HEK293 (cell line): ENCODE results near the gene USP24.

Experiments used
- CTCF ChIA-PET: fragments of 350-600 bp; formaldehyde crosslinking; extraction: SDS; loops from one replicate; lab custom pipeline; 2021; ENCODE audit warnings: antibody characterized with exemption; lab: Yijun Ruan, JAX
- POLR2A ChIA-PET: fragments of 300-600 bp; formaldehyde crosslinking; extraction: SDS; loops from one replicate; lab custom pipeline; 2020; ENCODE audit warnings: antibody characterized with exemption, inconsistent platforms; lab: Yijun Ruan, JAX
- H3K27ac ChIP-seq: fragments of 200-500 bp; sonication (Bioruptor generic); 2 replicates; pipeline ENCODE4 v1.5.1; 2014; ENCODE audit warnings: low read depth, low read length, control low read depth, inconsistent platforms; ENCODE audit errors: extremely low read depth
- H3K36me3 ChIP-seq, 2 experiments: fragments of 200-500 bp in 1 of 2; sonication (Bioruptor generic) in 1 of 2; 1 replicate in 1 of 2; 2 replicates in 1 of 2; pipeline ENCODE4 v1.5.1; 2014 to 2017; ENCODE audit warnings: inconsistent platforms in 2 of 2, low read length in 2 of 2; ENCODE audit not compliant: control insufficient read depth in 2 of 2, insufficient read depth in 1 of 2
- H3K4me1 ChIP-seq: fragments of 200-500 bp; sonication (Bioruptor generic); 2 replicates; pipeline ENCODE4 v1.5.1; 2014; ENCODE audit warnings: mild to moderate bottlenecking, low read length, inconsistent platforms; ENCODE audit not compliant: control insufficient read depth, insufficient read depth
- H3K4me3 ChIP-seq: 2 replicates; pipeline ENCODE4 v1.5.1; 2011; ENCODE audit warnings: low read depth, mild to moderate bottlenecking, control low read depth, low read length, moderate library complexity
- H3K9me3 ChIP-seq: fragments of 200-500 bp; sonication (Bioruptor generic); 2 replicates; pipeline ENCODE4 v1.5.1; 2014; ENCODE audit warnings: low read depth, low read length, inconsistent platforms; ENCODE audit not compliant: control insufficient read depth, insufficient read depth
- CTCF ChIP-seq: fragments of 450-650 bp; formaldehyde crosslinking; IDR thresholded peaks from 2 replicates; pipeline ENCODE4 v1.5.1; 2016; ENCODE audit warnings: missing biosample characterization, missing genetic modification characterization
- GFI1B ChIP-seq: fragments of 450-650 bp; formaldehyde crosslinking; IDR thresholded peaks from 2 replicates; pipeline ENCODE4 v1.5.1; 2016; ENCODE audit warnings: missing biosample characterization, missing genetic modification characterization
- MYNN ChIP-seq: fragments of 450-650 bp; formaldehyde crosslinking; IDR thresholded peaks from 2 replicates; pipeline ENCODE4 v1.5.1; 2016; ENCODE audit warnings: missing biosample characterization, missing genetic modification characterization, borderline replicate concordance
- SCRT1 ChIP-seq: fragments of 450-650 bp; formaldehyde crosslinking; IDR thresholded peaks from 2 replicates; pipeline ENCODE4 v1.5.1; 2016; ENCODE audit warnings: missing biosample characterization, missing genetic modification characterization, borderline replicate concordance
- ZFP37 ChIP-seq: fragments of 450-650 bp; formaldehyde crosslinking; IDR thresholded peaks from 2 replicates; pipeline ENCODE4 v1.5.1; 2016; ENCODE audit warnings: missing biosample characterization, missing genetic modification characterization
- ZNF121 ChIP-seq: fragments of 450-650 bp; formaldehyde crosslinking; IDR thresholded peaks from 2 replicates; pipeline ENCODE4 v1.5.1; 2016; ENCODE audit warnings: missing biosample characterization, missing genetic modification characterization
- ZNF175 ChIP-seq: fragments of 450-650 bp; formaldehyde crosslinking; IDR thresholded peaks from 2 replicates; pipeline ENCODE4 v1.5.1; 2016; ENCODE audit warnings: missing biosample characterization, missing genetic modification characterization
- ZNF18 ChIP-seq: fragments of 450-650 bp; formaldehyde crosslinking; IDR thresholded peaks from 2 replicates; pipeline ENCODE4 v1.5.1; 2016; ENCODE audit warnings: missing biosample characterization, missing genetic modification characterization
- ZNF19 ChIP-seq: fragments of 450-650 bp; formaldehyde crosslinking; IDR thresholded peaks from 2 replicates; pipeline ENCODE4; 2016; ENCODE audit warnings: missing biosample characterization, missing genetic modification characterization, low read depth
- ZNF2 ChIP-seq: fragments of 450-650 bp; formaldehyde crosslinking; IDR thresholded peaks from 2 replicates; pipeline ENCODE4 v1.5.1; 2016; ENCODE audit warnings: missing biosample characterization, missing genetic modification characterization
- ZNF214 ChIP-seq: fragments of 450-650 bp; formaldehyde crosslinking; IDR thresholded peaks from 2 replicates; pipeline ENCODE4 v1.5.1; 2017; ENCODE audit warnings: missing biosample characterization, mild to moderate bottlenecking, missing genetic modification characterization, borderline replicate concordance
- ZNF23 ChIP-seq: fragments of 450-650 bp; formaldehyde crosslinking; IDR thresholded peaks from 2 replicates; pipeline ENCODE4 v1.5.1; 2016; ENCODE audit warnings: missing biosample characterization, missing genetic modification characterization, borderline replicate concordance
- ZNF26 ChIP-seq: fragments of 450-650 bp; formaldehyde crosslinking; IDR thresholded peaks from 2 replicates; pipeline ENCODE4 v1.5.1; 2016; ENCODE audit warnings: missing biosample characterization, missing genetic modification characterization
- ZNF354C ChIP-seq: fragments of 450-650 bp; formaldehyde crosslinking; IDR thresholded peaks from 2 replicates; pipeline ENCODE4 v1.5.1; 2016; ENCODE audit warnings: missing biosample characterization, missing genetic modification characterization, low read depth, borderline replicate concordance
- ZNF521 ChIP-seq: fragments of 450-650 bp; formaldehyde crosslinking; IDR thresholded peaks from 2 replicates; pipeline ENCODE4 v1.5.1; 2017; ENCODE audit warnings: missing biosample characterization, mild to moderate bottlenecking, missing genetic modification characterization
- ZNF623 ChIP-seq: fragments of 450-650 bp; formaldehyde crosslinking; IDR thresholded peaks from 2 replicates; pipeline ENCODE4 v1.5.1; 2016; ENCODE audit warnings: missing biosample characterization, missing genetic modification characterization
- ZNF837 ChIP-seq: fragments of 450-650 bp; formaldehyde crosslinking; IDR thresholded peaks from 2 replicates; pipeline ENCODE4 v1.5.1; 2016; ENCODE audit warnings: missing biosample characterization, missing genetic modification characterization
- TF ChIP-seq, protein P1 (sequence below): fragments of 450-650 bp; formaldehyde crosslinking; IDR thresholded peaks from 2 replicates; pipeline ENCODE4 v1.5.1; 2017; ENCODE audit warnings: missing biosample characterization, missing genetic modification characterization
- TF ChIP-seq, protein P2 (sequence below): fragments of 450-650 bp; formaldehyde crosslinking; IDR thresholded peaks from 2 replicates; pipeline ENCODE4 v1.5.1; 2016; ENCODE audit warnings: missing biosample characterization, missing genetic modification characterization
- TF ChIP-seq, protein P3 (sequence below): fragments of 450-650 bp; formaldehyde crosslinking; IDR thresholded peaks from 2 replicates; pipeline ENCODE4 v1.5.1; 2016; ENCODE audit warnings: missing biosample characterization, missing genetic modification characterization

Gene USP24

DNA sequence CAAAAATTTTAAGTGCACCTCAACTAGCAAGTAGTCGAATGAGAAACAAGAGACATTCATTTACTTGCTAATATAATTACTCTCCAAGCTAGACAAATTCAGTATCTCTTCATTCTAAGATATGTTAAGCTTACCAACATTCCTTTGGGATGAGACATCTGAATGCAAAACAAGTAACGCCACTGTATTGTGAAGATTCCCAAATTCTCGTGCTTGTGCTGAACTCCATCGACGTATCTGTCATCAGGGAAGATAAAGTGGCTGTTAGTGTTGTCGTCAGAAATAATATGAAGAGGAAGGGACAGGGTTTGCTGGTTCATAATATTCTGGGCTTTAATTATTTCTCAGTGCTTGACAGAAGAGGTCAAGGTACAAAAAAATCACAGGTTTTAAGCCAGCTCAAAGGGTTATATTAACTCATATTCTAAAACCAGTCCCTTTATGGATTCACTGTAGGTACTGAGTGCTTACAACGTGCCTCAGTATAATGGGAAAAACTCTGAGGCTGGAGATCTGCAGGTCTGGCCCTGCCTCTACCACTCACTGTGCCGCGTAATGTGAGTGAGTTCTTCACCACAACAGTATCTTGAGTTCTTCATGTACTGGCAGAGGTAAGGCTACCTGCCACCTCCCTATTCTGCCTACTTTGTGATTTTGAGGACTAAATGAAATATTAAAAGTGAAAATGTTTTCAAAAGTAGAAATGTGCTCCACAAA lies 133.8 kb downstream of the USP24 start:
- POLR2A ChIA-PET = no interaction called here

More for the DNA sequence above, 133.8 kb downstream of the USP24 start:
- CTCF ChIA-PET = interaction anchor here (0.6 to 2.2 kb wide), 5 partner anchors 10 to 889 kb away, joined by 3 to 11 read pairs (median 4); no protein-coding TSS in a partner anchor
- no peak overlapping the region for H3K4me3 ChIP-seq
- peaks cover 40 to 96% of the 10 kb centered on the region in 2 experiments for H3K36me3 ChIP-seq
- no peak overlapping the region for H3K27ac ChIP-seq
- TF ChIP-seq CTCF (tag by site-specific recombination) = no peak
- TF ChIP-seq ZNF354C (tag by site-specific recombination) = no peak
- no peak for TF ChIP-seq ZNF18 (tag by site-specific recombination)
- TF ChIP-seq ZNF19 (tag by site-specific recombination) = no peak
- TF ChIP-seq SCRT1 (tag by site-specific recombination) = no peak
- TF ChIP-seq ZNF26 = no peak
- TF ChIP-seq ZNF23 (tag by site-specific recombination) = no peak
- TF ChIP-seq, protein P1, sequence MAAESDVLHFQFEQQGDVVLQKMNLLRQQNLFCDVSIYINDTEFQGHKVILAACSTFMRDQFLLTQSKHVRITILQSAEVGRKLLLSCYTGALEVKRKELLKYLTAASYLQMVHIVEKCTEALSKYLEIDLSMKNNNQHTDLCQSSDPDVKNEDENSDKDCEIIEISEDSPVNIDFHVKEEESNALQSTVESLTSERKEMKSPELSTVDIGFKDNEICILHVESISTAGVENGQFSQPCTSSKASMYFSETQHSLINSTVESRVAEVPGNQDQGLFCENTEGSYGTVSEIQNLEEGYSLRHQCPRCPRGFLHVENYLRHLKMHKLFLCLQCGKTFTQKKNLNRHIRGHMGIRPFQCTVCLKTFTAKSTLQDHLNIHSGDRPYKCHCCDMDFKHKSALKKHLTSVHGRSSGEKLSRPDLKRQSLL (tag by site-specific recombination) = no peak
- no peak for TF ChIP-seq GFI1B (tag by site-specific recombination)
- TF ChIP-seq ZNF837 (tag by site-specific recombination) = no peak
- no peak for TF ChIP-seq ZFP37 (tag by site-specific recombination)
- TF ChIP-seq, protein P2, sequence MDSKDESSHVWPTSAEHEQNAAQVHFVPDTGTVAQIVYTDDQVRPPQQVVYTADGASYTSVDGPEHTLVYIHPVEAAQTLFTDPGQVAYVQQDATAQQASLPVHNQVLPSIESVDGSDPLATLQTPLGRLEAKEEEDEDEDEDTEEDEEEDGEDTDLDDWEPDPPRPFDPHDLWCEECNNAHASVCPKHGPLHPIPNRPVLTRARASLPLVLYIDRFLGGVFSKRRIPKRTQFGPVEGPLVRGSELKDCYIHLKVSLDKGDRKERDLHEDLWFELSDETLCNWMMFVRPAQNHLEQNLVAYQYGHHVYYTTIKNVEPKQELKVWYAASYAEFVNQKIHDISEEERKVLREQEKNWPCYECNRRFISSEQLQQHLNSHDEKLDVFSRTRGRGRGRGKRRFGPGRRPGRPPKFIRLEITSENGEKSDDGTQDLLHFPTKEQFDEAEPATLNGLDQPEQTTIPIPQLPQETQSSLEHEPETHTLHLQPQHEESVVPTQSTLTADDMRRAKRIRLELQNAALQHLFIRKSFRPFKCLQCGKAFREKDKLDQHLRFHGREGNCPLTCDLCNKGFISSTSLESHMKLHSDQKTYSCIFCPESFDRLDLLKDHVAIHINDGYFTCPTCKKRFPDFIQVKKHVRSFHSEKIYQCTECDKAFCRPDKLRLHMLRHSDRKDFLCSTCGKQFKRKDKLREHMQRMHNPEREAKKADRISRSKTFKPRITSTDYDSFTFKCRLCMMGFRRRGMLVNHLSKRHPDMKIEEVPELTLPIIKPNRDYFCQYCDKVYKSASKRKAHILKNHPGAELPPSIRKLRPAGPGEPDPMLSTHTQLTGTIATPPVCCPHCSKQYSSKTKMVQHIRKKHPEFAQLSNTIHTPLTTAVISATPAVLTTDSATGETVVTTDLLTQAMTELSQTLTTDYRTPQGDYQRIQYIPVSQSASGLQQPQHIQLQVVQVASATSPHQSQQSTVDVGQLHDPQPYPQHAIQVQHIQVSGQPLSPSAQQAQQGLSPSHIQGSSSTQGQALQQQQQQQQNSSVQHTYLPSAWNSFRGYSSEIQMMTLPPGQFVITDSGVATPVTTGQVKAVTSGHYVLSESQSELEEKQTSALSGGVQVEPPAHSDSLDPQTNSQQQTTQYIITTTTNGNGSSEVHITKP = no peak
- TF ChIP-seq ZNF121 (tag by site-specific recombination) = no peak
- TF ChIP-seq ZNF214 (tag by site-specific recombination) = no peak
- TF ChIP-seq ZNF2 = no peak
- TF ChIP-seq ZNF623 = no peak
- TF ChIP-seq ZNF521 = no peak
- TF ChIP-seq, protein P3, sequence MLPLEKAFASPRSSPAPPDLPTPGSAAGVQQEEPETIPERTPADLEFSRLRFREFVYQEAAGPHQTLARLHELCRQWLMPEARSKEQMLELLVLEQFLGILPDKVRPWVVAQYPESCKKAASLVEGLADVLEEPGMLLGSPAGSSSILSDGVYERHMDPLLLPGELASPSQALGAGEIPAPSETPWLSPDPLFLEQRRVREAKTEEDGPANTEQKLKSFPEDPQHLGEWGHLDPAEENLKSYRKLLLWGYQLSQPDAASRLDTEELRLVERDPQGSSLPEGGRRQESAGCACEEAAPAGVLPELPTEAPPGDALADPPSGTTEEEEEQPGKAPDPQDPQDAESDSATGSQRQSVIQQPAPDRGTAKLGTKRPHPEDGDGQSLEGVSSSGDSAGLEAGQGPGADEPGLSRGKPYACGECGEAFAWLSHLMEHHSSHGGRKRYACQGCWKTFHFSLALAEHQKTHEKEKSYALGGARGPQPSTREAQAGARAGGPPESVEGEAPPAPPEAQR (tag by site-specific recombination) = no peak
- TF ChIP-seq ZNF175 (tag by site-specific recombination) = no peak
- TF ChIP-seq MYNN (tag by site-specific recombination) = no peak
- no peaks in the 10 kb centered on the region for H3K9me3 ChIP-seq
- H3K4me1 ChIP-seq = no peaks in the 10 kb centered on the region
